ENCODE measurements around the gene SRPK1.

GRCh38 chr6:35955521-35955920 is 34.6 kb upstream of the SRPK1 start:
- TF ChIP-seq CTCF (IDR thresholded peaks at IDR 0.05) (no peak), POLR2A (IDR thresholded peaks at IDR 0.05) (no peak), POLR2AphosphoS5 (IDR thresholded peaks at IDR 0.05) (no peak), EP300 (IDR thresholded peaks at IDR 0.05; ENCODE audit: low read depth) (no peak)
